Loucy (cell line): ENCODE results near the gene IQCK.

ENCODE experiments used
- EZH2phosphoT487 ChIP-seq: fragments of 200-600 bp; IDR thresholded peaks from 2 replicates; pipeline ENCODE4 v1.6.1; 2018; ENCODE audit warnings: antibody characterized with exemption, mild to moderate bottlenecking, moderate library complexity, borderline replicate concordance
- TF ChIP-seq, protein P1 (sequence below): fragments of 200-600 bp; sonication (generic); conservative IDR thresholded peaks from 2 replicates; pipeline ENCODE4 v1.5.1; 2014; ENCODE audit warnings: mild to moderate bottlenecking, antibody characterized with exemption, low read length

DNA sequence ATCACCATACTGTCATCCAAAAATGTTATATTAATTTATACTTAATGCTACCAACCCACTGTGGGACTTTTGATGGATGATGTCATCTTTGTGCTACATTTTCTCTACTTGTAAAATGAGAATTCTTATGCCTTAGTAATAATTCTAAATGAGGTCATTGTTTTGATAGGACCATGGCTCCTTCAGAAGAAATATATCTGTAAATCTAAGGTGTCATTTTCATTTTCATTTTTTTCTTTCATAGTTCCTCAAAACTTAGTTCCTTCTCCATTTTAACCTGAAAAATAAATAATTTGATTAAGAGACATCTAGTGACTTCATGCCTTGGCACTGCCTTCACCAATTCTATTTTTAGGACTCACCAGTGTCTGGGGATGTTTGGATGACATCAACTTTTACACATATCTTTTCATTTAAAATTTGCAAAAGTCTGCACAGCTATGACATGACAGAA is 117.9 kb downstream of the IQCK start:
- TF ChIP-seq, protein P1, sequence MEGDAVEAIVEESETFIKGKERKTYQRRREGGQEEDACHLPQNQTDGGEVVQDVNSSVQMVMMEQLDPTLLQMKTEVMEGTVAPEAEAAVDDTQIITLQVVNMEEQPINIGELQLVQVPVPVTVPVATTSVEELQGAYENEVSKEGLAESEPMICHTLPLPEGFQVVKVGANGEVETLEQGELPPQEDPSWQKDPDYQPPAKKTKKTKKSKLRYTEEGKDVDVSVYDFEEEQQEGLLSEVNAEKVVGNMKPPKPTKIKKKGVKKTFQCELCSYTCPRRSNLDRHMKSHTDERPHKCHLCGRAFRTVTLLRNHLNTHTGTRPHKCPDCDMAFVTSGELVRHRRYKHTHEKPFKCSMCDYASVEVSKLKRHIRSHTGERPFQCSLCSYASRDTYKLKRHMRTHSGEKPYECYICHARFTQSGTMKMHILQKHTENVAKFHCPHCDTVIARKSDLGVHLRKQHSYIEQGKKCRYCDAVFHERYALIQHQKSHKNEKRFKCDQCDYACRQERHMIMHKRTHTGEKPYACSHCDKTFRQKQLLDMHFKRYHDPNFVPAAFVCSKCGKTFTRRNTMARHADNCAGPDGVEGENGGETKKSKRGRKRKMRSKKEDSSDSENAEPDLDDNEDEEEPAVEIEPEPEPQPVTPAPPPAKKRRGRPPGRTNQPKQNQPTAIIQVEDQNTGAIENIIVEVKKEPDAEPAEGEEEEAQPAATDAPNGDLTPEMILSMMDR, result no peak
- no peak for TF ChIP-seq EZH2phosphoT487
